HEK293 (cell line): Measurements from ENCODE around the gene AQP10.

ENCODE experiments used
- GLI2 ChIP-seq: fragments of 450-650 bp; formaldehyde crosslinking; IDR thresholded peaks from 2 replicates; pipeline ENCODE4; 2017; ENCODE audit warnings: missing biosample characterization, missing genetic modification characterization, low read depth, borderline replicate concordance
- GLIS1 ChIP-seq: fragments of 450-650 bp; formaldehyde crosslinking; IDR thresholded peaks from 2 replicates; pipeline ENCODE4 v1.5.1; 2016; ENCODE audit warnings: missing biosample characterization, missing genetic modification characterization
- KLF1 ChIP-seq: fragments of 450-650 bp; formaldehyde crosslinking; IDR thresholded peaks from 2 replicates; pipeline ENCODE4 v1.5.1; 2016; ENCODE audit warnings: missing biosample characterization, missing genetic modification characterization
- MYNN ChIP-seq: fragments of 450-650 bp; formaldehyde crosslinking; IDR thresholded peaks from 2 replicates; pipeline ENCODE4 v1.5.1; 2016; ENCODE audit warnings: missing biosample characterization, missing genetic modification characterization, borderline replicate concordance
- REPIN1 ChIP-seq: fragments of 450-650 bp; formaldehyde crosslinking; IDR thresholded peaks from 2 replicates; pipeline ENCODE4 v1.5.1; 2017; ENCODE audit warnings: missing biosample characterization, missing genetic modification characterization, low read depth
- SALL2 ChIP-seq: fragments of 450-650 bp; formaldehyde crosslinking; IDR thresholded peaks from 2 replicates; pipeline ENCODE4 v1.5.0; 2017; ENCODE audit warnings: missing biosample characterization, mild to moderate bottlenecking, missing genetic modification characterization, borderline replicate concordance
- SCRT1 ChIP-seq: fragments of 450-650 bp; formaldehyde crosslinking; IDR thresholded peaks from 2 replicates; pipeline ENCODE4 v1.5.1; 2016; ENCODE audit warnings: missing biosample characterization, missing genetic modification characterization, borderline replicate concordance
- SCRT2 ChIP-seq: fragments of 450-650 bp; formaldehyde crosslinking; IDR thresholded peaks from 2 replicates; pipeline ENCODE4 v1.5.1; 2016; ENCODE audit warnings: missing biosample characterization, missing genetic modification characterization
- SETDB1 ChIP-seq: IDR thresholded peaks from one replicate; pipeline ENCODE4 v1.6.1; 2017; ENCODE audit warnings: mild to moderate bottlenecking, low read length, moderate library complexity, mixed read lengths; ENCODE audit not compliant: insufficient read length
- ZBTB44 ChIP-seq: fragments of 450-650 bp; IDR thresholded peaks from 2 replicates; pipeline ENCODE4 v1.5.1; 2018; ENCODE audit warnings: missing biosample characterization, mild to moderate bottlenecking, missing genetic modification characterization
- ZBTB7A ChIP-seq: fragments of 450-650 bp; formaldehyde crosslinking; IDR thresholded peaks from 2 replicates; pipeline ENCODE4 v1.5.1; 2016; ENCODE audit warnings: low read depth, missing biosample characterization, missing genetic modification characterization
- ZEB2 ChIP-seq: fragments of 450-650 bp; formaldehyde crosslinking; IDR thresholded peaks from 2 replicates; pipeline ENCODE4 v1.5.1; 2016; ENCODE audit warnings: missing biosample characterization, missing genetic modification characterization
- ZNF16 ChIP-seq: fragments of 450-650 bp; formaldehyde crosslinking; IDR thresholded peaks from 2 replicates; pipeline ENCODE4 v1.5.1; 2016; ENCODE audit warnings: low read depth, missing biosample characterization, missing genetic modification characterization
- ZNF211 ChIP-seq: fragments of 450-650 bp; formaldehyde crosslinking; IDR thresholded peaks from 2 replicates; pipeline ENCODE4 v1.5.1; 2016; ENCODE audit warnings: low read depth, missing biosample characterization, missing genetic modification characterization
- ZNF248 ChIP-seq: fragments of 450-650 bp; formaldehyde crosslinking; IDR thresholded peaks from 2 replicates; pipeline ENCODE4 v1.5.1; 2017; ENCODE audit warnings: missing biosample characterization, missing genetic modification characterization
- ZNF302 ChIP-seq: fragments of 450-650 bp; formaldehyde crosslinking; IDR thresholded peaks from 2 replicates; pipeline ENCODE4 v1.5.1; 2016; ENCODE audit warnings: missing biosample characterization, missing genetic modification characterization, low read depth
- ZNF354C ChIP-seq: fragments of 450-650 bp; formaldehyde crosslinking; IDR thresholded peaks from 2 replicates; pipeline ENCODE4 v1.5.1; 2016; ENCODE audit warnings: missing biosample characterization, missing genetic modification characterization, low read depth, borderline replicate concordance
- ZNF37A ChIP-seq: fragments of 450-650 bp; IDR thresholded peaks from 2 replicates; pipeline ENCODE4 v1.5.1; 2018; ENCODE audit warnings: missing biosample characterization, missing genetic modification characterization
- ZNF404 ChIP-seq: fragments of 450-650 bp; formaldehyde crosslinking; IDR thresholded peaks from 2 replicates; pipeline ENCODE4 v1.5.1; 2017; ENCODE audit warnings: missing biosample characterization, missing genetic modification characterization
- ZNF416 ChIP-seq: fragments of 450-650 bp; formaldehyde crosslinking; IDR thresholded peaks from 2 replicates; pipeline ENCODE4 v1.5.1; 2016; ENCODE audit warnings: missing biosample characterization, missing genetic modification characterization
- ZNF433 ChIP-seq: fragments of 450-650 bp; formaldehyde crosslinking; IDR thresholded peaks from 2 replicates; pipeline ENCODE4 v1.5.1; 2016; ENCODE audit warnings: missing biosample characterization, missing genetic modification characterization, low read depth
- ZNF513 ChIP-seq: fragments of 450-650 bp; IDR thresholded peaks from 2 replicates; pipeline ENCODE4 v1.5.1; 2018; ENCODE audit warnings: missing biosample characterization, missing genetic modification characterization
- ZNF549 ChIP-seq: fragments of 450-650 bp; IDR thresholded peaks from 2 replicates; pipeline ENCODE4 v1.5.1; 2018; ENCODE audit warnings: missing biosample characterization, missing genetic modification characterization, mild to moderate bottlenecking, inconsistent platforms, moderate library complexity
- ZNF555 ChIP-seq: fragments of 450-650 bp; formaldehyde crosslinking; conservative IDR thresholded peaks from 2 replicates; pipeline ENCODE4 v1.5.1; 2017; ENCODE audit warnings: missing biosample characterization, mild to moderate bottlenecking, missing genetic modification characterization, inconsistent platforms
- ZNF654 ChIP-seq: fragments of 450-650 bp; formaldehyde crosslinking; IDR thresholded peaks from 2 replicates; pipeline ENCODE4 v1.5.1; 2016; ENCODE audit warnings: low read depth, missing biosample characterization, missing genetic modification characterization
- ZNF791 ChIP-seq: fragments of 450-650 bp; formaldehyde crosslinking; IDR thresholded peaks from 2 replicates; pipeline ENCODE4 v1.5.1; 2016; ENCODE audit warnings: missing biosample characterization, missing genetic modification characterization
- ZSCAN30 ChIP-seq: fragments of 450-650 bp; IDR thresholded peaks from 2 replicates; pipeline ENCODE4 v1.5.1; 2018; ENCODE audit warnings: missing biosample characterization, mild to moderate bottlenecking, missing genetic modification characterization, moderate library complexity
- TF ChIP-seq, protein P1 (sequence below): fragments of 450-650 bp; formaldehyde crosslinking; IDR thresholded peaks from 2 replicates; pipeline ENCODE4 v1.5.1; 2016; ENCODE audit warnings: missing biosample characterization, missing genetic modification characterization, low read depth
- TF ChIP-seq, protein P2 (sequence below): fragments of 450-650 bp; formaldehyde crosslinking; IDR thresholded peaks from 2 replicates; pipeline ENCODE4 v1.5.1; 2016; ENCODE audit warnings: missing biosample characterization, missing genetic modification characterization
- TF ChIP-seq, protein P3 (sequence below): fragments of 450-650 bp; formaldehyde crosslinking; IDR thresholded peaks from 2 replicates; pipeline ENCODE4 v1.5.0; 2017; ENCODE audit warnings: missing biosample characterization, missing genetic modification characterization, borderline replicate concordance

AQP10 gene

DNA sequence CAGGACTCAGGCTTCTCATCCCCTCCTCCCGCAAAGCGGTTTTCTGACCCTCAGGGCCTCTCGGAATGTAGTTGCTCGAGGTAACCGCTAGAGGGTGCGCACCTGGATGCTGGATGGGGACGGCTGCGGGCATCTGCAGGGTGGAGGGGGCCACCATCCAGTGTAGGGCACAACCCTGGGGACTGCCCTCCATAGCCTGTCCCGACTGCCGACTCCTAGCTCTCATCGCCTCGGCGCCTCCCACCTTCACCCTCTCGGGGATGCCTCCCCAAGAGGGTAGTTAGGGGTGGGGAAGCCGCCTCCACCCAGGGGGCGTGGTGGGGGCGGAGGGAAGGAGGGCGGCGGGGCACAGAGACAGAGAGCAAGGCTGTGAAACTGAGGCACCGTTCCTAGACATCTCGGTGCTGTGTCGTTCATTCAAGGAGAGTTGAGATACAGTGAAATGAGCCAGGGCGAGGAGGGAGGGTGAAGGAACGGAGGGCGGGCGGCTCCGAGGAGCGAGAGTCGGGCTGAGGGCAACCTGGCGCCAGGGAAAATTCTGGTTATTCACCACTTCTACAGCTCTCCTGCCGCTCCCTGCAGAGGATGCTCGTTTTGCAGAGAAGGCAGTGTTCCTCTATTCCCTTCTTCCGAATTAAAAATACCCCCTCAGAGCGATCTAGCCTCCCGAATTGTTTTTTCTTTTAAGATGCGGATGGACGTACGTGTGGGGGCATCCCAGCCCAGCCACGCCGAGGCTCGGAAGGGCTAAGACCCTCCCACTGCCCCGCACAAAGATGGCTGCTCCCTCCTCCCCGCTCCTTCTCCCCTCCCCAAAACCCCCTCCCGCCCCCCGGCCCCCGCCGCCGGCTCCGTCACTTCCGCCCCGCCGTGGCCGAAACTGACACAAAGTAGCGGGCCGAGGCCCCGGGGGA lies 4.0 kb downstream of the AQP10 start, which contains the start of gene ATP8B2 (continued):
- no peak for TF ChIP-seq ZNF302 (tag by site-specific recombination)
- TF ChIP-seq GLIS1 (tag by site-specific recombination): peak; percentile 85
- no peak for TF ChIP-seq ZNF354C (tag by site-specific recombination)
- TF ChIP-seq ZNF248: no peak
- peak; percentile 38; the same call in 1 of the 2 replicates for TF ChIP-seq REPIN1 (tag by site-specific recombination)
- peak; percentile 90; the same call in 1 of the 2 replicates for TF ChIP-seq ZBTB7A (tag by site-specific recombination)
- no peak for TF ChIP-seq GLI2 (tag by site-specific recombination)
- no peak for TF ChIP-seq ZNF37A (tag by site-specific recombination)
- no peak for TF ChIP-seq ZNF404 (tag by site-specific recombination)
- TF ChIP-seq ZNF513 (tag by site-specific recombination): no peak
- no peak for TF ChIP-seq SALL2 (tag by site-specific recombination)
- TF ChIP-seq, protein P1, sequence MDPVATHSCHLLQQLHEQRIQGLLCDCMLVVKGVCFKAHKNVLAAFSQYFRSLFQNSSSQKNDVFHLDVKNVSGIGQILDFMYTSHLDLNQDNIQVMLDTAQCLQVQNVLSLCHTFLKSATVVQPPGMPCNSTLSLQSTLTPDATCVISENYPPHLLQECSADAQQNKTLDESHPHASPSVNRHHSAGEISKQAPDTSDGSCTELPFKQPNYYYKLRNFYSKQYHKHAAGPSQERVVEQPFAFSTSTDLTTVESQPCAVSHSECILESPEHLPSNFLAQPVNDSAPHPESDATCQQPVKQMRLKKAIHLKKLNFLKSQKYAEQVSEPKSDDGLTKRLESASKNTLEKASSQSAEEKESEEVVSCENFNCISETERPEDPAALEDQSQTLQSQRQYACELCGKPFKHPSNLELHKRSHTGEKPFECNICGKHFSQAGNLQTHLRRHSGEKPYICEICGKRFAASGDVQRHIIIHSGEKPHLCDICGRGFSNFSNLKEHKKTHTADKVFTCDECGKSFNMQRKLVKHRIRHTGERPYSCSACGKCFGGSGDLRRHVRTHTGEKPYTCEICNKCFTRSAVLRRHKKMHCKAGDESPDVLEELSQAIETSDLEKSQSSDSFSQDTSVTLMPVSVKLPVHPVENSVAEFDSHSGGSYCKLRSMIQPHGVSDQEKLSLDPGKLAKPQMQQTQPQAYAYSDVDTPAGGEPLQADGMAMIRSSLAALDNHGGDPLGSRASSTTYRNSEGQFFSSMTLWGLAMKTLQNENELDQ (tag by site-specific recombination): no peak
- no peak for TF ChIP-seq SCRT2 (tag by site-specific recombination)
- no peak for TF ChIP-seq ZNF211 (tag by site-specific recombination)
- TF ChIP-seq ZNF433 (tag by site-specific recombination): no peak
- no peak for TF ChIP-seq ZNF555
- no peak for TF ChIP-seq SETDB1
- TF ChIP-seq SCRT1 (tag by site-specific recombination): no peak
- TF ChIP-seq, protein P2, sequence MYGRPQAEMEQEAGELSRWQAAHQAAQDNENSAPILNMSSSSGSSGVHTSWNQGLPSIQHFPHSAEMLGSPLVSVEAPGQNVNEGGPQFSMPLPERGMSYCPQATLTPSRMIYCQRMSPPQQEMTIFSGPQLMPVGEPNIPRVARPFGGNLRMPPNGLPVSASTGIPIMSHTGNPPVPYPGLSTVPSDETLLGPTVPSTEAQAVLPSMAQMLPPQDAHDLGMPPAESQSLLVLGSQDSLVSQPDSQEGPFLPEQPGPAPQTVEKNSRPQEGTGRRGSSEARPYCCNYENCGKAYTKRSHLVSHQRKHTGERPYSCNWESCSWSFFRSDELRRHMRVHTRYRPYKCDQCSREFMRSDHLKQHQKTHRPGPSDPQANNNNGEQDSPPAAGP (tag by site-specific recombination): peak; percentile 17; the same call in 1 of the 2 replicates
- TF ChIP-seq ZNF654 (tag by site-specific recombination): 0 out of 2 replicates have a peak, but pooled peaks have one; percentile 29
- no peak for TF ChIP-seq ZNF416 (tag by site-specific recombination)
- peak; percentile 95 for TF ChIP-seq ZSCAN30 (tag by site-specific recombination)
- TF ChIP-seq ZNF16 (tag by site-specific recombination): no peak
- no peak for TF ChIP-seq MYNN (tag by site-specific recombination)
- no peak for TF ChIP-seq ZBTB44 (tag by site-specific recombination)
- peak; percentile 94 for TF ChIP-seq KLF1 (tag by site-specific recombination)
- peak; percentile 79 for TF ChIP-seq ZEB2
- TF ChIP-seq, protein P3, sequence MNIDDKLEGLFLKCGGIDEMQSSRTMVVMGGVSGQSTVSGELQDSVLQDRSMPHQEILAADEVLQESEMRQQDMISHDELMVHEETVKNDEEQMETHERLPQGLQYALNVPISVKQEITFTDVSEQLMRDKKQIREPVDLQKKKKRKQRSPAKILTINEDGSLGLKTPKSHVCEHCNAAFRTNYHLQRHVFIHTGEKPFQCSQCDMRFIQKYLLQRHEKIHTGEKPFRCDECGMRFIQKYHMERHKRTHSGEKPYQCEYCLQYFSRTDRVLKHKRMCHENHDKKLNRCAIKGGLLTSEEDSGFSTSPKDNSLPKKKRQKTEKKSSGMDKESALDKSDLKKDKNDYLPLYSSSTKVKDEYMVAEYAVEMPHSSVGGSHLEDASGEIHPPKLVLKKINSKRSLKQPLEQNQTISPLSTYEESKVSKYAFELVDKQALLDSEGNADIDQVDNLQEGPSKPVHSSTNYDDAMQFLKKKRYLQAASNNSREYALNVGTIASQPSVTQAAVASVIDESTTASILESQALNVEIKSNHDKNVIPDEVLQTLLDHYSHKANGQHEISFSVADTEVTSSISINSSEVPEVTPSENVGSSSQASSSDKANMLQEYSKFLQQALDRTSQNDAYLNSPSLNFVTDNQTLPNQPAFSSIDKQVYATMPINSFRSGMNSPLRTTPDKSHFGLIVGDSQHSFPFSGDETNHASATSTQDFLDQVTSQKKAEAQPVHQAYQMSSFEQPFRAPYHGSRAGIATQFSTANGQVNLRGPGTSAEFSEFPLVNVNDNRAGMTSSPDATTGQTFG (tag by site-specific recombination): no peak
- no peak for TF ChIP-seq ZNF549 (tag by site-specific recombination)
- no peak for TF ChIP-seq ZNF791 (tag by site-specific recombination)
